Gastrocnemius medialis (tissue), 4 donors: ENCODE data around the gene WSCD2.

Experiments used
- CTCF ChIP-seq, 5 experiments: fragments of 450-650 bp in 3 of 5; fragments of 200-600 bp in 2 of 5; sonication (generic) in 2 of 5; IDR thresholded peaks in 4 of 5; conservative IDR thresholded peaks in 1 of 5; 1 replicate in 4 of 5; 2 replicates in 1 of 5; pipeline ENCODE4 v1.5.1; 2016 to 2019; ENCODE audit warnings: antibody characterized with exemption in 5 of 5, mild to moderate bottlenecking in 3 of 5, moderate library complexity in 3 of 5
- POLR2A ChIP-seq, 2 donors: fragments of 450-650 bp; IDR thresholded peaks; one replicate each; pipeline ENCODE4 v1.6.1; 2017; ENCODE audit warnings: antibody characterized with exemption in 2 of 2, mild to moderate bottlenecking in 2 of 2, moderate library complexity in 2 of 2

- TF ChIP-seq CTCF (IDR thresholded peaks at IDR 0.05 in 4 of 5, conservative IDR thresholded peaks at IDR 0.05 in 1 of 5) (no peak), POLR2A (IDR thresholded peaks at IDR 0.05) (no peak)
Measured at GRCh38 chr12:108253540-108253939, 124.5 kb downstream of the WSCD2 start.
